Large intestine (tissue), 3 donors: ENCODE results near the gene ILDR2. TPM values are rescaled to one million over a fixed set of nuclear protein-coding genes. Genes with fewer than 3 reads are reported as not detected.

Experiments
- DNase-seq, 2 donors: peaks; one replicate each; pipeline versions ENCODE4 v3.0.0 to v3.0.0-alpha.2; 2013
- H3K27ac ChIP-seq: one replicate; pipeline ENCODE4 v1.5.1; 2013; ENCODE audit warnings: low read length
- H3K27me3 ChIP-seq: 2 replicates; pipeline ENCODE4 v1.6.1; 2013; ENCODE audit warnings: low read length; ENCODE audit not compliant: control insufficient read depth, insufficient read depth
- H3K36me3 ChIP-seq: 2 replicates; pipeline ENCODE4 v1.6.1; 2013; ENCODE audit warnings: low read length; ENCODE audit not compliant: control insufficient read depth, insufficient read depth
- H3K4me1 ChIP-seq: one replicate; pipeline ENCODE4 v1.6.1; 2013; ENCODE audit warnings: low read length; ENCODE audit not compliant: control insufficient read depth, insufficient read depth
- H3K4me3 ChIP-seq: one replicate; pipeline ENCODE4 v1.5.1; 2013; ENCODE audit warnings: low read length
- H3K9me3 ChIP-seq: one replicate; pipeline ENCODE4 v1.6.1; 2013; ENCODE audit warnings: mild to moderate bottlenecking, low read depth, low read length, moderate library complexity; ENCODE audit not compliant: control insufficient read depth
- WGBS: methylation state at CpG from one replicate; pipeline ENCODE4 v1.1.5; 2013; ENCODE audit warnings: low lambda C conversion rate; ENCODE audit not compliant: insufficient coverage; 5-methylcytosine and 5-hydroxymethylcytosine counted together
- polyA plus RNA-seq: library from polyadenylated mRNA; unstranded; fragments of 120-200 nt; gene quantifications from one replicate; pipeline ENCODE4 v1.2.1, GENCODE V29; 2013

The ILDR2 gene
- polyA plus RNA-seq, 1 donor = 1.7 TPM

- DNase-seq = no peak
- H3K4me3 ChIP-seq = no peak overlapping the region
- H3K4me1 ChIP-seq = no peaks in the 10 kb centered on the region
- no peaks in the 10 kb centered on the region for H3K36me3 ChIP-seq
- no peaks in the 10 kb centered on the region for H3K9me3 ChIP-seq
- 67% methylated on average over 2 of the region's 3 CpGs for WGBS
- no peak overlapping the region for H3K27ac ChIP-seq
- no peaks in the 10 kb centered on the region for H3K27me3 ChIP-seq
Measured at GRCh38 chr1:166999500-167000055, 24.2 kb upstream of the ILDR2 start.

- Histone ChIP-seq H3K36me3 (no peaks in the 10 kb centered on the region), H3K4me3 (no peak overlapping the region), H3K4me1 (no peaks in the 10 kb centered on the region), H3K27me3 (no peaks in the 10 kb centered on the region), H3K27ac (no peak overlapping the region), H3K9me3 (no peaks in the 10 kb centered on the region)
- DNase-seq = no peak
- no CpG with 5 or more reads among the region's 1 CpG for WGBS
Measured at GRCh38 chr1:166999075-166999474, 23.7 kb upstream of the ILDR2 start.

GRCh38 chr1:166988974-166989515, 13.7 kb upstream of the ILDR2 start, which contains the start of gene MAEL:
TSS of gene MAEL (plus strand) at chr1:166989280. CDS start at chr1:166989353, 73 bp downstream.
- no peaks in the 10 kb centered on the region for H3K36me3 ChIP-seq
- no peak for DNase-seq
- H3K9me3 ChIP-seq = peaks cover 6% of the 10 kb centered on the region
- H3K27ac ChIP-seq = no peak within 1 kb of the TSS
- H3K4me3 ChIP-seq = no peak within 1 kb of the TSS
- H3K4me1 ChIP-seq = no peaks in the 10 kb centered on the region
- no CpG with 5 or more reads among the region's 45 CpGs for whole genome bisulfite sequencing
- peaks cover 6% of the 10 kb centered on the region for H3K27me3 ChIP-seq

GRCh38 chr1:166981589-166981988, 6.2 kb upstream of the ILDR2 start:
- no peaks in the 10 kb centered on the region for H3K9me3 ChIP-seq
- H3K36me3 ChIP-seq = no peaks in the 10 kb centered on the region
- no peaks in the 10 kb centered on the region for H3K4me1 ChIP-seq
- H3K27me3 ChIP-seq = peaks cover 35% of the 10 kb centered on the region
- WGBS = no CpG with 5 or more reads among the region's 1 CpG
- H3K4me3 ChIP-seq = no peak overlapping the region
- no peak for DNase-seq
- H3K27ac ChIP-seq = no peak overlapping the region

GRCh38 chr1:166980818-166981217, 5.5 kb upstream of the ILDR2 start:
- H3K27me3 ChIP-seq = peaks cover 41% of the 10 kb centered on the region
- no peak for DNase-seq
- H3K4me3 ChIP-seq = no peak overlapping the region
- WGBS = no CpG with 5 or more reads among the region's 3 CpGs
- H3K36me3 ChIP-seq = no peaks in the 10 kb centered on the region
- H3K4me1 ChIP-seq = no peaks in the 10 kb centered on the region
- H3K9me3 ChIP-seq = no peaks in the 10 kb centered on the region
- H3K27ac ChIP-seq = no peak overlapping the region

- WGBS = no CpG with 5 or more reads among the region's 1 CpG
- Histone ChIP-seq H3K9me3 (no peaks in the 10 kb centered on the region), H3K36me3 (no peaks in the 10 kb centered on the region), H3K27ac (no peak overlapping the region), H3K4me1 (no peaks in the 10 kb centered on the region), H3K4me3 (no peak overlapping the region), H3K27me3 (peaks cover 43% of the 10 kb centered on the region)
- no peak for DNase-seq
Measured at GRCh38 chr1:166980383-166980782, 5.0 kb upstream of the ILDR2 start.

GRCh38 chr1:166978821-166979220, 3.5 kb upstream of the ILDR2 start:
- no peak for DNase-seq
- no peak overlapping the region for H3K27ac ChIP-seq
- H3K9me3 ChIP-seq = no peaks in the 10 kb centered on the region
- peaks cover 52% of the 10 kb centered on the region for H3K27me3 ChIP-seq
- WGBS = 50% methylated on average over 1 of the region's 1 CpG
- peaks cover 5% of the 10 kb centered on the region for H3K4me1 ChIP-seq
- no peaks in the 10 kb centered on the region for H3K36me3 ChIP-seq
- H3K4me3 ChIP-seq = no peak overlapping the region

GRCh38 chr1:166977951-166978350, 2.6 kb upstream of the ILDR2 start:
- Histone ChIP-seq H3K4me3 (no peak overlapping the region), H3K27ac (no peak overlapping the region), H3K4me1 (peaks cover 5% of the 10 kb centered on the region), H3K36me3 (no peaks in the 10 kb centered on the region), H3K9me3 (no peaks in the 10 kb centered on the region), H3K27me3 (peaks cover 60% of the 10 kb centered on the region)
- 85% methylated on average over 2 of the region's 2 CpGs for WGBS
- no peak for DNase-seq

GRCh38 chr1:166974647-166975345, 544 bp downstream of the ILDR2 start:
- H3K27me3 ChIP-seq = peaks cover 73% of the 10 kb centered on the region
- H3K27ac ChIP-seq = no peak overlapping the region
- peaks cover 5% of the 10 kb centered on the region for H3K4me1 ChIP-seq
- no CpG with 5 or more reads among the region's 17 CpGs for WGBS
- H3K36me3 ChIP-seq = no peaks in the 10 kb centered on the region
- H3K4me3 ChIP-seq = peak overlapping the region; percentile 38
- no peaks in the 10 kb centered on the region for H3K9me3 ChIP-seq
- peak in 1 of 2 donors; percentile 20 for DNase-seq

- H3K9me3 ChIP-seq = no peaks in the 10 kb centered on the region
- peaks cover 5% of the 10 kb centered on the region for H3K4me1 ChIP-seq
- no peak for DNase-seq
- H3K4me3 ChIP-seq = no peak overlapping the region
- WGBS = no CpG with 5 or more reads among the region's 2 CpGs
- no peaks in the 10 kb centered on the region for H3K36me3 ChIP-seq
- no peak overlapping the region for H3K27ac ChIP-seq
- peaks cover 71% of the 10 kb centered on the region for H3K27me3 ChIP-seq
Measured at GRCh38 chr1:166972826-166973225, 2.5 kb downstream of the ILDR2 start.
